ENCODE results near the gene NRXN3.
A peak's percentile ranks its signal among the peaks of the same experiment; 100 is the strongest.

The NRXN3 gene

GRCh38 chr14:78248501-78249090, 78.4 kb downstream of the NRXN3 start:
- no peak for DNase-seq

- no peak for DNase-seq
Observed at GRCh38 chr14:78251308-78251707, 81.1 kb downstream of the NRXN3 start.

DNA sequence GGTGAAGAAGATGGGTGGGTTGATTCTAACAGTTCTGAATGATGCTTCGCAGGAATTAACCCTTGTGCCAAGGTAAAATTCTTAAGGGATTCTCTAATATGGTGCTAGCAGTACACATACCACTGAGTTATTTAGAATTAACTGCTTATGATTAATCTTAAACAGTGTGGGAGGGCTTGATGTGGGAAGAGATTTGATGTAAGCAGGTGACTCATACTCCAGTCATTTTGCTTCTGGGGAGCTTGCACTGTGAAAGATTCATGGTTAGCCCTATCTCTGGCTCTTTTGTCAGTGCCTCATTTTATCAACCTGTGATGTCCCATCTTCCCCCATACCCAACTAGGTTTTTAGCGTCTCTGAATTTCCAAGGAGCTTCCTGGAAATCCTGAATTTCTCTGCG, 83.8 kb downstream of the NRXN3 start:
- no peak for DNase-seq

DNA sequence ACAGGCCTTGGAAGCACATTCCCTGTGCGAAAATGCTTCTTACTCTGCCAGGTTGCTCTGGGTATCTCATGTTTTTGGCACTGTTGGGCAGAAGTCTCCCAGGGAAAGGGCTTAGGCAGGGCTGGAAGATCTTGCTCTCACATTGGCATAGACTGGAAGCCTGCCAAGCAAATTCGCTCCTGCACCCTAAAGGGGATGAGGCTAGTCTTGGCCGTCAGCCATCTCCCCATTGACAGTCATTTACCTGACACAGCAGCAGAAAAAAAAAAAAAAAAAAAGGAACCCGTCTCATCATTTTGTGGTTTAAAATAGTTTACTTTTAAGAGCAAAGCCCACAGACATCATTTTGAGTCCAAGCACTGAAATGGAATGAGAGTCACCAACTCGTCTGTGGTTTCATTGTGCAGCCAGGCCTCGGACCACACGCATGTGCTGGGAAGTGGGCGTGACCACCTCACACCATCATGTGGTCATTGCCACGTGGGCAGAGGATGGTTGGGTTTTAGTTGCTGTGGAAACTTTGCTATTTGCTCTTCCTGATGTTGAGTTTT, 84.8 kb downstream of the NRXN3 start:
- peak; percentile 42 for DNase-seq

- DNase-seq, result no peak
Observed at GRCh38 chr14:78259831-78260230, 89.7 kb downstream of the NRXN3 start.

DNA sequence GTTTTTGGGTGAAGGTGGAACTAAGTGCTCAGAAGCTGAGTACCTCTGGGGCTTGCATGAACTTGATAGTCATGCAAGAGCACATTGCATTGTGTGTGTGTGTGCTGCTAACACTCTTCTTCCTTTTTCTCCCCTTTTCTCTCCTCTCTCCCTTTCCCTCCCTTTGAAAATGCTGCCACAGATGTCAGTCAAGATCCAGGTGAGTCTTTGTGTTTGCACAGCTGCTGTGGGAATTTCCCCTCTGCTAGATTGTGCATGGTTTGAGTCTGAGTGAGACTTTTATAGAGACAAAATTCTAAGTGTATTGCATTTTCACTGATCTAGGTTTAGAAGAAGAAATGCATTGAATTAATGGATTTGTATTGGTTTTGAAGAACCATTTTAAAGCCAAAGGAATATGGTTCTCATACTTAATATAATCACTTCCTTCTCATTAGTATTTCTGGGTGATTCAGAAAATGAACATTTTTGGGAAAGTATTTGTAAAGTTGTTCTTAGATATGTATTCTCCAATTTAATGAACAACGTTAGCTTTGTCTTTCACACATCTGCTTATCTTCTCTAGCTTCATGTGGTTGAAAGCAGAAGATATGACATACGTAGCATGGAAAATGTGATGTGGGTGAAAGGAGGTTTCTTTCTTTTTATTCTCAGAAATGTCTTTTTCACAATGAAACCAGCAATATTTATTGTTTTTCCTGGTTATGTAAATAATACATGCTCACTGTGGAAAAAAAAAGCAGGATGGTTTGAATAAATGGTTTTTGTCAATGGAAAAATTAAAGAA, 108.5 kb downstream of the NRXN3 start:
- DNase-seq, result no peak

DNA sequence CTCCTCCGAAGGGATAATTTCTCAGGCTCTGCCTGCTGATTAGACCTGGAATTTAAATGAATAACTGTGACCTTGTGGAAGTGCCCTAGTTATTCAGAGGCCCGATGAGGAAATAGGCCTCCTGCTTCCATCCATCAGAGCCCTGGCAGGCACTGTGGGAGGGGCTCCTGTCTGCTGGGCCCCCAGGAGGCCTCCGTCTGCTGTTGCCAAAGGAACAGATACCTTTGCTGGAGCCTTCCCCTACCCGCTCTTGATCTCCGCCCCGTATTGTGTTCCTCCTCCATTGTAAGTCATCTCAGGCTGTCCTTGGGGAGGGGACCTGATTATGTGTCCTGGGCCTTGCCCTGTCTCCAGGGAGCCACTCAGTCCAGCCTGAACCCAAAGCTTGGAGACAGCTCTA, 112.3 kb downstream of the NRXN3 start:
- no peak for DNase-seq

GRCh38 chr14:78286210-78286609, 116.0 kb downstream of the NRXN3 start:
- DNase-seq, result no peak

DNA sequence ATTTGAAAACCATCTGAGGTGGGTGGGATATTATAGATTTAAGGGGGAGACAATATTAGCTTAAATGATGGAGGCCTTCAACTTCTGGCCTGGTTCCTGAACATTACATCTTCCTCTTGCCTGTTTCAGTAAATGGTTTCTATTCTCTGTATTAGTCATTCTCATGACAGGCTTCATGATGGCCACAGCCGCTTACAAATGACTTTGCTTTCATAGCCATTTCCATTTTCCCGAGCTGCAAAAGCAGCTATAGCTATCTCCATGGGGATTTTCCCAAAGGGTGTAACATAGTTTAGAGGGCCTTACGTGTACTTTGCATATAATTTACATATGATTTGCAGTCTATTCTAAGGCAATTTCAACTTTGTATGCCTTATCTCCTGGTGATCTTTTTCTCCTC, 121.8 kb downstream of the NRXN3 start:
- DNase-seq, result no peak

GRCh38 chr14:78297858-78298257, 127.7 kb downstream of the NRXN3 start:
- DNase-seq, result no peak

DNA sequence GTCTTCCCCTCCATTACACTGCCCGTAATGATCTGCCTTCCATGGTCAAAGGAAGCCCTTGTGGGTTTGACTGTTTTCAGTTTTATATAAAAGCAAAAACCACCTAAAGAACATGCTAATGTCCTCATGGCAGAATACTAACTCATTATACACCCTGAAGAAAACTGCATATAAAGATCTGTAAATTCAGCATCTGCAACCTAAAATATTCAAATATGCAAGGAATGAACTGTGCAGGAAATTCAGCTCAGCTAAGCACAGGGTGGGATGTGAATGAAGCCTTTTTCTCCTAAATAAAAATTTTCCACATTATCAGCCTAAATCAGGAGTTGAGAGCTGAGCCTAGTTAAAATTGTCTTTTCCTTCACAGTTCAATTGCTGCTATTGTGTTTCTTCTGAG, 128.1 kb downstream of the NRXN3 start:
- no peak for DNase-seq

- no peak for DNase-seq
Observed at GRCh38 chr14:78302841-78303240, 132.7 kb downstream of the NRXN3 start.

- no peak for DNase-seq
Observed at GRCh38 chr14:78307671-78308070, 137.5 kb downstream of the NRXN3 start.

DNA sequence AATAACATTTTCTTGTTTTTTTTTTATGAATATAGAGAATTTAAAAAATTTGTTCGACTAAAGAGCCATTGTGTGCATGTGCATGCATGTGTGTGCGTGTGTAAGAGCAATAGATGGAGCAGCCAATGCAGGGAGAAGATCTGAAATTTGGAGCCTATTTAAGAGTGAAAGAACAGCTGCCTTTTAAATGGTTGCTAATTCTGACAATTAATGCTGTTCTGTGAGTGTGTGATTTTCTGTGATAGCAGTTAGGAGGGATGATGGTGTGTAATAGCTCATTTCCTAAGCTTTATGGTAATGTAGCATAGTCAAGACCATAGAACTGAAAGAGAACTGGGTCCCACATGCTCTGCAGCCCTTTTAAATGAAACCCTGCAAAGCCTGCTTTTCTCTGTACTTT, 137.9 kb downstream of the NRXN3 start:
- no peak for DNase-seq

DNA sequence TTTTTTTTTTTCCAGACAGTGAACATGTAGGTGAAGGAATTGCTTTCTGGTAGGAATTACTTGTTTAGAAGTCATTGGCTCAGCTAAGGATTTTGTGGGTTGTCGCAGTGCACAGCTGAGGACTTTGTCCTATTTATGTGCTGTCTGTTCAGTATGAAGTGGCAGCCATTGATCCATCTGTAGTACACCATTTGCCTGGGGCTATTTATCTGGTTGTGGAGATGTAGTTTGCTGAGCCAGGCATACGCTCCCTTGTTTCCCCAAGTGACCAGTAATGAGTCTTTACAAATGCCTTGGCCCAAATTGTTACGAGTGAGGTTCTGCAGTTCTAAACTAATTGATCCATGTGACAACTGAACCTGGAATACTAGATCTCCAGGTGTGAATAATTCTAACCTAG, 140.1 kb downstream of the NRXN3 start:
- DNase-seq, result no peak

GRCh38 chr14:78313499-78313898, 143.3 kb downstream of the NRXN3 start:
- no peak for DNase-seq

DNA sequence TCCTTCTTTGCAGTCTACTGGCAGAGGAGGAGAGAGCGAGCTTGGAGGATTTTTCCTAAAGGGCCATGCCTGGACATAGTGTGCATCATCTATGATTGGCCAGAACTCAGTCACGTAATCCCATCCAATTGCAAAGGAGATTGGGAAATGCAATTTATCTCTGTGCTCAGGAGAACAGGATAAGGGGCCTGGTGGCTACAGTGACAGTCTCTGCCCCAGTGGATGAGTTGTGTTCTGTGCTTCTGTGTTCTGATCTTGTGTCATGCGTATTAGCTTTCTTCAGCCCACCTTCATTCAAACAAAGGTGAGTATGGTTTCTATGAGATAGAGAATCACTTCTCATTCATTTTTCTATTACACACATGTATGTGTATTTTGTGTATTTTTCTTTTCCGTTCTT, 144.3 kb downstream of the NRXN3 start:
- DNase-seq, result no peak

GRCh38 chr14:78316052-78316451, 145.9 kb downstream of the NRXN3 start:
- DNase-seq, result no peak

- no peak for DNase-seq
Observed at GRCh38 chr14:78316786-78317185, 146.6 kb downstream of the NRXN3 start.

GRCh38 chr14:78319406-78319805, 149.2 kb downstream of the NRXN3 start:
- DNase-seq, result no peak

GRCh38 chr14:78319887-78320635, 149.9 kb downstream of the NRXN3 start:
- no peak for DNase-seq

GRCh38 chr14:78324353-78324752, 154.2 kb downstream of the NRXN3 start:
- no peak for DNase-seq

DNA sequence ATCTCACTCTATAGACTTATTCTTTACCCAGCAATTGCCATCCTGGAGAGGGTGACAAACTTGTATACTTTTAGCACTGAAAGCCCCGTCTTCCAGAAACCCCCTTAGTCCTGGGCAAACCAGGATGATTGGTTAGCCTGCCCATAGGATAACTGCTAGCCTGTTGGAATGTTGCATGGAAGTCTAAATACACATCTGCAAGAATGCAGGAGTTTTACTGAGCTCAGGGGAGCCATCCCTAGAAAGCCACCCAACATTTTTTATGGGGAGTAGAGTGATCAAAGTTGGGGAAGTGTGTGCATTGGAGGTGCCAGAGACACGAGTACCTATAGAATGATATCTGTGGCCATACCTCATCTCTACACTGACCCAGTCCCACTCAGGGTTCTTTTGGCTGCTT, 155.7 kb downstream of the NRXN3 start:
- DNase-seq, result no peak

All from stimulated activated CD4-positive, alpha-beta T cell treated with anti-CD3 and anti-CD28 coated beads, Interleukin-15, amount 100 ng/mL, for 24 hours (primary cell).